ENCODE data around the gene URM1.

DNA sequence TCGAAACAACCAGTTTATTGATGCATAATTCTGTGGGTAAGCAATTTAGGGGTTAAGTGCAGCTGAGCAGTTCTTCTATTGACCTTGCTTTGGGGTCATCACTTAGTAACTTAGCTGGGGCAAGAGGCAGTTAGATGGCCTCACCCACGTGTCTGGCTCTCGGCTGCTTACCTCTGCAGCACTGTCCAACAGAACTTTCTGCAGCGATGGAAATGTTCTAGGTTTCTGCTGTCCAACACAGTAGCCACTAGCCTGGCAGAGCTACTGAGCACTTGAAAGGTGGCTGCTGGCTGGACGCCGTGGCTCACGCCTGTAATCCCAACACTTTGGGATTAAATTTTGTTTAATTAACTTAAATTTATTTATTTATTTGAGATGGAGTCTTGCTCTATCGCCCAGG, 13.1 kb upstream of the URM1 start:
- TF ChIP-seq, protein P1, sequence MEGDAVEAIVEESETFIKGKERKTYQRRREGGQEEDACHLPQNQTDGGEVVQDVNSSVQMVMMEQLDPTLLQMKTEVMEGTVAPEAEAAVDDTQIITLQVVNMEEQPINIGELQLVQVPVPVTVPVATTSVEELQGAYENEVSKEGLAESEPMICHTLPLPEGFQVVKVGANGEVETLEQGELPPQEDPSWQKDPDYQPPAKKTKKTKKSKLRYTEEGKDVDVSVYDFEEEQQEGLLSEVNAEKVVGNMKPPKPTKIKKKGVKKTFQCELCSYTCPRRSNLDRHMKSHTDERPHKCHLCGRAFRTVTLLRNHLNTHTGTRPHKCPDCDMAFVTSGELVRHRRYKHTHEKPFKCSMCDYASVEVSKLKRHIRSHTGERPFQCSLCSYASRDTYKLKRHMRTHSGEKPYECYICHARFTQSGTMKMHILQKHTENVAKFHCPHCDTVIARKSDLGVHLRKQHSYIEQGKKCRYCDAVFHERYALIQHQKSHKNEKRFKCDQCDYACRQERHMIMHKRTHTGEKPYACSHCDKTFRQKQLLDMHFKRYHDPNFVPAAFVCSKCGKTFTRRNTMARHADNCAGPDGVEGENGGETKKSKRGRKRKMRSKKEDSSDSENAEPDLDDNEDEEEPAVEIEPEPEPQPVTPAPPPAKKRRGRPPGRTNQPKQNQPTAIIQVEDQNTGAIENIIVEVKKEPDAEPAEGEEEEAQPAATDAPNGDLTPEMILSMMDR (IDR thresholded peaks at IDR 0.05): no peak
- TF ChIP-seq ZFX (IDR thresholded peaks at IDR 0.05; ENCODE audit: borderline replicate concordance): no peak

Measured in 22Rv1 (cell line).